GM21825 (cell line): ENCODE results near the gene MMADHC.
A peak's percentile ranks its signal among the peaks of the same experiment; 100 is the strongest.

Experiments
- ATAC-seq: cut with Tn5 transposase; IDR thresholded peaks from one replicate; pipeline ENCODE4 v1.9.1; 2021; ENCODE audit warnings: mild to moderate bottlenecking, moderate library complexity; ENCODE audit not compliant: unreplicated experiment

The MMADHC gene

GRCh38 chr2:149587220-149587949, at the start of gene MMADHC:
TSS of gene MMADHC (minus strand) at chr2:149587775. CDS start at chr2:149587097, 678 bp downstream.
- ATAC-seq, result peak; percentile 99

- ATAC-seq, result no peak
Measured at GRCh38 chr2:149634103-149634502, 46.5 kb upstream of the MMADHC start.

GRCh38 chr2:149630445-149630844, 42.9 kb upstream of the MMADHC start:
- ATAC-seq, result no peak

GRCh38 chr2:149629026-149629425, 41.5 kb upstream of the MMADHC start:
- no peak for ATAC-seq

- ATAC-seq, result no peak
Measured at GRCh38 chr2:149627111-149627801, 39.7 kb upstream of the MMADHC start.

- no peak for ATAC-seq
Measured at GRCh38 chr2:149625671-149626070, 38.1 kb upstream of the MMADHC start.

- no peak for ATAC-seq
Measured at GRCh38 chr2:149625271-149625670, 37.7 kb upstream of the MMADHC start.

GRCh38 chr2:149622343-149622742, 34.8 kb upstream of the MMADHC start:
- no peak for ATAC-seq

- ATAC-seq, result no peak
Measured at GRCh38 chr2:149617476-149617875, 29.9 kb upstream of the MMADHC start.

- no peak for ATAC-seq
Measured at GRCh38 chr2:149616681-149617456, 29.3 kb upstream of the MMADHC start.

- ATAC-seq, result no peak
Measured at GRCh38 chr2:149613704-149614103, 26.1 kb upstream of the MMADHC start.

- ATAC-seq, result no peak
Measured at GRCh38 chr2:149612122-149612521, 24.5 kb upstream of the MMADHC start.

GRCh38 chr2:149611100-149611820, 23.7 kb upstream of the MMADHC start:
- ATAC-seq, result no peak

- no peak for ATAC-seq
Measured at GRCh38 chr2:149606251-149606811, 18.8 kb upstream of the MMADHC start.

- no peak for ATAC-seq
Measured at GRCh38 chr2:149603248-149603647, 15.7 kb upstream of the MMADHC start.

- ATAC-seq, result no peak
Measured at GRCh38 chr2:149601141-149601796, 13.7 kb upstream of the MMADHC start.

- peak; percentile 97 for ATAC-seq
Measured at GRCh38 chr2:149597668-149598326, 10.2 kb upstream of the MMADHC start.

GRCh38 chr2:149597050-149597667, 9.6 kb upstream of the MMADHC start:
- no peak for ATAC-seq

GRCh38 chr2:149596471-149596870, 8.9 kb upstream of the MMADHC start:
- ATAC-seq, result no peak
